HepG2 (cell line): Measurements from ENCODE around the gene CBX2. TPM values are rescaled to one million over a fixed set of nuclear protein-coding genes. Genes with fewer than 3 reads are reported as not detected.

Experiments
- ATAC-seq: fragments of 200-7000 bp; cut with Tn5 transposase; 3 replicates; pipeline ENCODE4 v1.9.1; 2020; ENCODE audit warnings: mild to moderate bottlenecking, moderate library complexity
- BruUV-seq: library from RNA; stranded (reverse); fragments of 400-500 nt; replicated peaks from 2 replicates; lab custom pipeline; 2021; lab: Mats Ljungman, UMichigan
- CTCF ChIA-PET: fragments of 300-600 bp; formaldehyde crosslinking; extraction: SDS; loops from one replicate; lab custom pipeline; 2021; ENCODE audit warnings: low total read pairs, inconsistent platforms, low intra/inter-chr PET ratio; lab: Yijun Ruan, JAX
- POLR2A ChIA-PET: fragments of 350-600 bp; sonication (Branson Sonifier 250); formaldehyde crosslinking; loops from one replicate; lab custom pipeline; 2020; ENCODE audit warnings: antibody characterized with exemption, inconsistent platforms; lab: Yijun Ruan, JAX
- DNase-seq: peaks from one replicate; pipeline ENCODE4 v3.0.0-alpha.2; 2015; ENCODE audit warnings: low spot score
- FAIRE-seq: peaks from 3 replicates; lab custom pipeline; 2011; peaks lifted over from hg19 to GRCh38; lab: Jason Lieb, UNC
- H2AFZ ChIP-seq: one replicate; pipeline ENCODE4 v1.6.1; 2011; ENCODE audit warnings: low read length, inconsistent platforms
- H3K27ac ChIP-seq: fragments of 300-600 bp; 3 replicates; pipeline ENCODE4 v1.8.0; 2011; ENCODE audit warnings: mixed run types, mild to moderate bottlenecking, mixed read lengths, low read length, inconsistent platforms; ENCODE audit not compliant: insufficient read depth; ENCODE audit errors: extremely low read length
- H3K27me3 ChIP-seq, 2 experiments: fragments of 200-600 bp in 1 of 2; 2 replicates in 1 of 2; 3 replicates in 1 of 2; pipeline versions ENCODE4 v1.6.0 to v1.8.0; 2011; ENCODE audit warnings: low read length in 2 of 2, mild to moderate bottlenecking in 2 of 2, moderate library complexity in 2 of 2, inconsistent platforms in 1 of 2; ENCODE audit not compliant: insufficient read depth in 2 of 2, control insufficient read depth in 1 of 2
- H3K36me3 ChIP-seq, 2 experiments: fragments of 200-600 bp in 1 of 2; replicated peaks in 1 of 2; 2 replicates in 1 of 2; 3 replicates in 1 of 2; pipeline versions ENCODE4 v1.5.1 to v1.8.0; 2011; ENCODE audit warnings: low read length in 2 of 2, inconsistent platforms in 1 of 2; ENCODE audit not compliant: insufficient read depth in 2 of 2, control insufficient read depth in 1 of 2
- H3K4me1 ChIP-seq: 2 replicates; pipeline ENCODE4 v1.5.1; 2012; ENCODE audit warnings: low read length, inconsistent platforms; ENCODE audit not compliant: insufficient read depth
- H3K4me2 ChIP-seq: 2 replicates; pipeline ENCODE4 v1.6.0; 2011; ENCODE audit warnings: low read depth, low read length, inconsistent platforms
- H3K4me3 ChIP-seq, 3 experiments: fragments of 200-600 bp in 1 of 3; sonication (generic), shearing (Covaris generic) in 1 of 3; replicated peaks in 1 of 3; 2 replicates each; pipeline ENCODE4 v1.5.1; 2011 to 2016; ENCODE audit warnings: low read length in 3 of 3, inconsistent platforms in 2 of 3, low read depth in 2 of 3, mild to moderate bottlenecking in 2 of 3, control low read depth in 1 of 3, mixed read lengths in 1 of 3; ENCODE audit not compliant: insufficient read depth in 1 of 3
- H3K79me2 ChIP-seq: one replicate; pipeline ENCODE4 v1.6.1; 2011; ENCODE audit warnings: low read length, inconsistent platforms; ENCODE audit not compliant: insufficient read depth
- H3K9ac ChIP-seq: 2 replicates; pipeline ENCODE4 v1.6.0; 2011; ENCODE audit warnings: mild to moderate bottlenecking, low read depth, low read length, inconsistent platforms; ENCODE audit not compliant: insufficient read depth
- H3K9me3 ChIP-seq: 2 replicates; pipeline ENCODE4 v1.5.1; 2012; ENCODE audit warnings: mild to moderate bottlenecking, low read length
- H4K20me1 ChIP-seq: 2 replicates; pipeline ENCODE4 v1.6.0; 2011; ENCODE audit warnings: inconsistent platforms, mild to moderate bottlenecking, low read length, moderate library complexity; ENCODE audit not compliant: insufficient read depth
- JARID2 ChIP-seq: sonication (generic); formaldehyde crosslinking; IDR thresholded peaks from 2 replicates; pipeline ENCODE4 v1.8.1; 2023; ENCODE audit warnings: missing genetic modification reagents, inconsistent platforms; ENCODE audit not compliant: insufficient replicate concordance
- KMT2B ChIP-seq: IDR thresholded peaks from 2 replicates; pipeline ENCODE4 v1.6.1; 2016; ENCODE audit warnings: missing genetic modification reagents, missing compliant biosample characterization
- NFE2L2 ChIP-seq: fragments of 150-350 bp; IDR thresholded peaks from 2 replicates; pipeline ENCODE4 v1.6.1; 2014; ENCODE audit warnings: low read length
- XRCC5 ChIP-seq: fragments of 200-400 bp; formaldehyde crosslinking; optimal IDR thresholded peaks from 2 replicates; pipeline ENCODE3; 2017; ENCODE audit warnings: mild to moderate bottlenecking, low read length
- ZNF3 ChIP-seq: IDR thresholded peaks from 2 replicates; pipeline ENCODE4 v1.7.0; 2017; ENCODE audit warnings: inconsistent platforms
- ZNF562 ChIP-seq: sonication (generic); formaldehyde crosslinking; IDR thresholded peaks from 2 replicates; pipeline ENCODE4 v1.8.0; 2022; ENCODE audit warnings: missing genetic modification reagents, borderline replicate concordance
- ZNF607 ChIP-seq: sonication (generic); formaldehyde crosslinking; IDR thresholded peaks from 2 replicates; pipeline ENCODE4 v1.5.1; 2020; ENCODE audit warnings: missing genetic modification reagents, mild to moderate bottlenecking, borderline replicate concordance
- WGBS: methylation state at CpG from one replicate; pipeline ENCODE4 v1.1.6; 2017; ENCODE audit warnings: low lambda C conversion rate; 5-methylcytosine and 5-hydroxymethylcytosine counted together
- in situ Hi-C: cut with HindIII; loops from 2 replicates; pipeline ENCODE4 v1.10.0; 2017; ENCODE audit warnings: low pct_unique_long_range_greater_than_20kb; ENCODE audit not compliant: extremely low pct_ligation_motif_present
- intact Hi-C: fragments of 100-400 bp; cut with micrococcal nuclease; formaldehyde crosslinking; loops from one replicate; pipeline ENCODE4 v1.10.0; 2022; ENCODE audit not compliant: unreplicated experiment
- polyA plus RNA-seq, 8 experiments: library from polyadenylated mRNA; depleted of rRNA in 3 of 8; stranded (reverse) in 7 of 8; unstranded in 1 of 8; fragments of >200 nt; fragmentation: Illumina TruSeq in 4 of 8; extraction: Trizol in 4 of 8; gene quantifications; 2 replicates each; pipeline versions ENCODE4 v1.2.1 to v1.2.3, GENCODE V29; 2011 to 2016; ENCODE audit warnings: low read depth in 4 of 8, missing spikeins in 1 of 8, mixed read lengths in 1 of 8; ENCODE audit not compliant: insufficient read depth in 1 of 8
- total RNA-seq, 5 experiments: library from RNA; depleted of rRNA; stranded (reverse); fragments of >200 nt; fragmentation: Illumina TruSeq; extraction: Trizol; gene quantifications; 2 replicates each; pipeline ENCODE4 v1.2.3, GENCODE V29; 2016; ENCODE audit warnings: low read depth in 1 of 5
- TF ChIP-seq, protein P1 (sequence below), 2 experiments: sonication (generic) in 1 of 2; formaldehyde crosslinking in 1 of 2; IDR thresholded peaks; 2 replicates each; pipeline versions ENCODE4 v1.5.1 to v1.6.1; 2011 to 2020; ENCODE audit warnings: borderline replicate concordance in 1 of 2, low read depth in 1 of 2, low read length in 1 of 2, mild to moderate bottlenecking in 1 of 2, missing genetic modification reagents in 1 of 2, moderate library complexity in 1 of 2
- TF ChIP-seq, protein P2 (sequence below): IDR thresholded peaks from 2 replicates; pipeline ENCODE4 v1.6.1; 2016
- TF ChIP-seq, protein P3 (sequence below): fragments of 450-650 bp; IDR thresholded peaks from 2 replicates; pipeline ENCODE4 v1.6.1; 2017

CBX2 gene
- total and polyA plus RNA-seq, 2 of the 13 experiments (the other 11 are each of a cell fraction or from before 2014, with no cell fraction given) = 14.5 to 31.1 TPM

DNA sequence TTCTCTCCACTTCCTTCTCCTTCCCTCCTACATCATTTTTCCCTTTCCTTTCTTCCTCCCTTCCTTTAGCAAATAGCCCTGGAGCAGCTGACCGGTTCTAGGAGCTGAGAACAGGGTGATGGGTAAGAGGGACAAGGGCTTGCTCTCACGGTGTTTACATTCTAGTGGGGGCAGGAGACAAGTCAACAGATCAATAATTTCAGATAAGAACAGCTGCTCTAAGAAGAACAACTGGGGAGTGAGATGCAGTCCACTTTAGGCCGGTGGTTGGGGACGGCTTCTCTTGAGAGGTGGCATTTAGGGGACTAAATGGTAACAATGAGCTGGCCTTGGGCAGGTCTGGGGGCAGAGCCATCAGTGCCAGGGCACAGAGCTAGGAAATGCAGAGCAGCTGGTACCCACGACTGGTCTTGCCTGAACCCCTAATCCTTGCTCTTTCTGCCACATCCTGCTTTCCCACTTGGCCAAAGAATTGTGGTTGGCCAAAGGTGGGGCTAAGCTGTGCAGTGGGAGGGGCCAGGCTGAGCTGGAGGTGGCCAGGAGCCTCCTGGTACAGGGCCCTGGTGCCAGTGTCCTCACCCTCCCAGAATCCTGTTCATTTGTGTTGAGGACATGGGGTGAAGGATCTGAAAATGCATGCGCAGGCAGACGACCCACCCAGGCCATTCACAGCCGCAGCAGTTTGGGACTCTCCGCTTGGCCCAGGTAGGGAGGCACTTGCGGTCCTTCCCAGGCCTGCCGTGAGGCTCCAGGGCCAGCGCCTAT lies 43.6 kb downstream of the CBX2 start:
- FAIRE-seq = no peak
- Histone ChIP-seq H3K36me3 (no peaks in the 10 kb centered on the region), H2AFZ (no peak overlapping the region), H3K4me1 (peaks cover 89% of the 10 kb centered on the region), H3K4me3 (peak overlapping the region in 1 of 3 experiments; percentile 11; a peak in 1 of 6 replicates), H3K27me3 (peaks cover 3 to 28% of the 10 kb centered on the region in 2 experiments; a peak in 4 of 5 replicates), H3K9ac (no peak overlapping the region), H3K4me2 (peak overlapping the region; percentile 70), H3K9me3 (no peaks in the 10 kb centered on the region), H3K79me2 (no peaks in the 10 kb centered on the region), H3K27ac (peak overlapping the region; percentile 78), H4K20me1 (no peaks in the 10 kb centered on the region)
- peak; percentile 64 for DNase-seq
- BruUV-seq = no TSS peak
- peak; percentile 29 for ATAC-seq
- CTCF ChIA-PET = interaction anchor here (1.6 kb wide), 1 partner anchor 171 kb away, joined by 3 read pairs; no protein-coding TSS in a partner anchor
- WGBS = 38% methylated on average over 7 of the region's 12 CpGs
- intact Hi-C loops = no loop called here
- POLR2A ChIA-PET = interaction anchor here (0.6 to 16.5 kb wide), 11 partner anchors 9 to 172 kb away, joined by 3 to 274 read pairs (median 6); partner anchors contain the start of genes CBX4 and CBX8
- in situ Hi-C loops = no loop called here
- TF ChIP-seq, protein P1, sequence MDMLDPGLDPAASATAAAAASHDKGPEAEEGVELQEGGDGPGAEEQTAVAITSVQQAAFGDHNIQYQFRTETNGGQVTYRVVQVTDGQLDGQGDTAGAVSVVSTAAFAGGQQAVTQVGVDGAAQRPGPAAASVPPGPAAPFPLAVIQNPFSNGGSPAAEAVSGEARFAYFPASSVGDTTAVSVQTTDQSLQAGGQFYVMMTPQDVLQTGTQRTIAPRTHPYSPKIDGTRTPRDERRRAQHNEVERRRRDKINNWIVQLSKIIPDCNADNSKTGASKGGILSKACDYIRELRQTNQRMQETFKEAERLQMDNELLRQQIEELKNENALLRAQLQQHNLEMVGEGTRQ (IDR thresholded peaks at IDR 0.05; ENCODE audit: low read depth, low read length) = no peak
- TF ChIP-seq, protein P1 (CRISPR knock-in tag; IDR thresholded peaks at IDR 0.05; ENCODE audit: borderline replicate concordance) = no peak; the same call in 1 of the 2 replicates
- TF ChIP-seq ZNF607 (0 out of 2 replicates have a peak, but pooled peaks have one; percentile 21), ZNF562 (CRISPR knock-in tag) (no peak), KMT2B (CRISPR knock-in tag) (0 out of 2 replicates have a peak, but pooled peaks have one; percentile 60), JARID2 (CRISPR knock-in tag) (peak; percentile 83), ZNF3 (CRISPR knock-in tag) (no peak), XRCC5 (no peak), NFE2L2 (no peak)
- TF ChIP-seq, protein P2, sequence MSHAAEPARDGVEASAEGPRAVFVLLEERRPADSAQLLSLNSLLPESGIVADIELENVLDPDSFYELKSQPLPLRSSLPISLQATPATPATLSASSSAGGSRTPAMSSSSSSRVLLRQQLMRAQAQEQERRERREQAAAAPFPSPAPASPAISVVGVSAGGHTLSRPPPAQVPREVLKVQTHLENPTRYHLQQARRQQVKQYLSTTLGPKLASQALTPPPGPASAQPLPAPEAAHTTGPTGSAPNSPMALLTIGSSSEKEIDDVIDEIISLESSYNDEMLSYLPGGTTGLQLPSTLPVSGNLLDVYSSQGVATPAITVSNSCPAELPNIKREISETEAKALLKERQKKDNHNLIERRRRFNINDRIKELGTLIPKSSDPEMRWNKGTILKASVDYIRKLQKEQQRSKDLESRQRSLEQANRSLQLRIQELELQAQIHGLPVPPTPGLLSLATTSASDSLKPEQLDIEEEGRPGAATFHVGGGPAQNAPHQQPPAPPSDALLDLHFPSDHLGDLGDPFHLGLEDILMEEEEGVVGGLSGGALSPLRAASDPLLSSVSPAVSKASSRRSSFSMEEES (CRISPR knock-in tag) = peak; percentile 85
- TF ChIP-seq, protein P3, sequence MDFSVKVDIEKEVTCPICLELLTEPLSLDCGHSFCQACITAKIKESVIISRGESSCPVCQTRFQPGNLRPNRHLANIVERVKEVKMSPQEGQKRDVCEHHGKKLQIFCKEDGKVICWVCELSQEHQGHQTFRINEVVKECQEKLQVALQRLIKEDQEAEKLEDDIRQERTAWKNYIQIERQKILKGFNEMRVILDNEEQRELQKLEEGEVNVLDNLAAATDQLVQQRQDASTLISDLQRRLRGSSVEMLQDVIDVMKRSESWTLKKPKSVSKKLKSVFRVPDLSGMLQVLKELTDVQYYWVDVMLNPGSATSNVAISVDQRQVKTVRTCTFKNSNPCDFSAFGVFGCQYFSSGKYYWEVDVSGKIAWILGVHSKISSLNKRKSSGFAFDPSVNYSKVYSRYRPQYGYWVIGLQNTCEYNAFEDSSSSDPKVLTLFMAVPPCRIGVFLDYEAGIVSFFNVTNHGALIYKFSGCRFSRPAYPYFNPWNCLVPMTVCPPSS = no peak
